Omental fat pad (tissue), 4 donors: ENCODE measurements around the gene MNAT1. TPM values are rescaled to one million over a fixed set of nuclear protein-coding genes. Genes with fewer than 3 reads are reported as not detected.

Experiments
- ATAC-seq: fragments of 150-250 bp; one replicate; pipeline ENCODE4 v1.9.1; 2016; ENCODE audit warnings: mild to moderate bottlenecking, moderate library complexity; ENCODE audit not compliant: low FRiP score
- DNase-seq: peaks from one replicate; pipeline ENCODE4 v3.0.0-alpha.2; 2019; ENCODE audit warnings: low spot score
- small RNA-seq: library from RNA; depleted of rRNA; stranded (forward); fragments of <200 nt; gene quantifications from one replicate; pipeline ENCODE3, GENCODE V24; 2016
- total RNA-seq, 4 donors: library from RNA; depleted of rRNA; stranded (reverse); fragments of >200 nt; gene quantifications; one replicate each; pipeline ENCODE4 v1.1.0, GENCODE V29; 2016
- TF ChIP-seq, protein P1 (sequence below), 3 donors: fragments of 450-650 bp; IDR thresholded peaks; one replicate each; pipeline ENCODE4 v1.5.1; 2016 to 2017; ENCODE audit warnings: antibody characterized with exemption in 3 of 3, mild to moderate bottlenecking in 3 of 3, moderate library complexity in 2 of 3

MNAT1 gene
- total RNA-seq, 4 donors from 2014 or later, result 20.4 to 35.4 (median 31.3) TPM

DNA sequence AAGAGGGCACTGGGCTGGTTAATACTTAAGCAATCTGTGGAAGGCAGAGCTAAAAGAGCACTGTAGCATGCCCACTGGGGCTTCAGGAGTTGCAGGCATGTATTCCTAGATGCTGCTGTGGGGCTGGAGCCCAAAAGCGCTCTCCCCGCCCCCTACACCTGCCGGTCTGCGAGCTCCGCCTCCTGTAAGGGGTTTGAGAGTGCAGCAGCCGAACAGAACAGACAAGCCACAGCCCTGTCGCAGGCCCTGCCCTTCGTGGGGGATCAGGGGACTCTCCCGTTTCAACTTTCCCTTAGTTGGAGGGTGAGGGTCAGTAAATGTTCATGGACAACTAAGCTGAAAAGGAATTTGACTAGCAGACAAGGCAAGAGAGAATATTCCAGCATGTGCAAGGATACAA, 264.1 kb downstream of the MNAT1 start:
- TF ChIP-seq, protein P1, sequence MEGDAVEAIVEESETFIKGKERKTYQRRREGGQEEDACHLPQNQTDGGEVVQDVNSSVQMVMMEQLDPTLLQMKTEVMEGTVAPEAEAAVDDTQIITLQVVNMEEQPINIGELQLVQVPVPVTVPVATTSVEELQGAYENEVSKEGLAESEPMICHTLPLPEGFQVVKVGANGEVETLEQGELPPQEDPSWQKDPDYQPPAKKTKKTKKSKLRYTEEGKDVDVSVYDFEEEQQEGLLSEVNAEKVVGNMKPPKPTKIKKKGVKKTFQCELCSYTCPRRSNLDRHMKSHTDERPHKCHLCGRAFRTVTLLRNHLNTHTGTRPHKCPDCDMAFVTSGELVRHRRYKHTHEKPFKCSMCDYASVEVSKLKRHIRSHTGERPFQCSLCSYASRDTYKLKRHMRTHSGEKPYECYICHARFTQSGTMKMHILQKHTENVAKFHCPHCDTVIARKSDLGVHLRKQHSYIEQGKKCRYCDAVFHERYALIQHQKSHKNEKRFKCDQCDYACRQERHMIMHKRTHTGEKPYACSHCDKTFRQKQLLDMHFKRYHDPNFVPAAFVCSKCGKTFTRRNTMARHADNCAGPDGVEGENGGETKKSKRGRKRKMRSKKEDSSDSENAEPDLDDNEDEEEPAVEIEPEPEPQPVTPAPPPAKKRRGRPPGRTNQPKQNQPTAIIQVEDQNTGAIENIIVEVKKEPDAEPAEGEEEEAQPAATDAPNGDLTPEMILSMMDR (IDR thresholded peaks at IDR 0.05), result no peak
- DNase-seq (no peak), ATAC-seq (no peak)

DNA sequence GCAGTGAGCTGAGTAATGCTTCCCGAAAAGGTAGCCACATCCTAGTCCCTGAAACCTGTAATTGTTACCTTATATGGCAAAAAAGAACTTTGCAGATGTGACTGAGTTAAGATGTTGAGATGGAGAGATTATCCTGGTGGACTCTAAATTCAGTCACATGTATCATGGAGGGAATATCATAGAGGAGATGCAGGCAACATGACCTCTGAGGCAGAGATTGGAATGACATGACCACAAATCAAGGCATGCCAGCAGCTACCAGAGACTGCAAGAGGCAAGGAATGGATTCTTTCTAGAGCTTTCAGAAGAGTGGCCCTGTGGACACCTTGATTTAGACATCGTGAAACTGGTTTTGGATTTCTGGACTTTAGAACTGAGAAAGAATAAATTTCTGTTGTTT, 265.0 kb downstream of the MNAT1 start:
- no peak for DNase-seq
- no peak for ATAC-seq
- TF ChIP-seq, protein P1 (IDR thresholded peaks at IDR 0.05), result no peak

DNA sequence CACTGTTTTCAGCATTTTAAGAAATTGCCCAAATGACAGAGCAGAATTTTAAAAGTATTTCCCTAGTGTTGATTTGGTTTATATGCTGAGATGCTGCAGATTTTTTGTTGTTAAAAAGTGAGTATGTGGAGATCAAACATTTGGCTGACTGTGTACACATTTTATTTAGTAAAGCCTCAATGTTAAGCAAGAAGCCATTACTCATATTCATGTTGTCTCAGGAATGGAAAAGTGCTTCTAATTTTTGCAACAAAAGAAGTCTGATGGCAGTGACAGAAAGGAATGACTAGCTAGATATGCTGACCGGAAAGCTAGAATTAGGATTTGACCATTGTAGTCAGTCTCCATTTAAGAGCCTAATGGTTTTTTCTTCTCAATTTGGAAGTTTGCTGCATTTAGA, 269.0 kb downstream of the MNAT1 start:
- ATAC-seq (no peak), DNase-seq (no peak)
- TF ChIP-seq, protein P1 (IDR thresholded peaks at IDR 0.05), result no peak

DNA sequence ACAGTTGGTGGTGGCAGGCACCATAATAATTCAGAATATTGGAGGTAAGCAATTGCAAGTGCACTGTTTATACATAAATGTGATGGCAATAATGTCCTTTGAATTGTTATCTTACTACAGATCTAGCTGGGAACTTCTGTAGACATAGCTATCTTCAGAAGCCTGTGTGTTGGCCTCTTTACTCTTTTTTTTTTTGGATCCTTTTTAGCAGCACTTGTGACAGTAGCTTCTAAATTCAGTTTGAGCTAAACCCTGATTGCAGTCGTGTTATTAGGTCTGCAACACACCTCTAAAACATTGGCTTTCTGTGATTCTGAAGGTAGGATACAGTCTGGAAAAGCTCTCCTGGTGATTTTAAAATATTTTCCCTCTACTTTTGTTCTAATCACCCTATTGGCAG, 285.0 kb downstream of the MNAT1 start:
- DNase-seq (no peak), ATAC-seq (no peak)
- TF ChIP-seq, protein P1 (IDR thresholded peaks at IDR 0.05), result no peak

Small RNAs within 50 kb of the gene (small RNA-seq; reads per million reads assigned to genes)
- gene RNU6-398P, result not detected

Other genes starting within 250 kb of the MNAT1 start
- gene C14orf39, start 248.7 kb upstream of the MNAT1 start, total RNA-seq, result not detected
- not detected for gene SIX6, start 225.6 kb upstream of the MNAT1 start, total RNA-seq
- 1 to 10 TPM in 3 of 4 donors, under 1 TPM in 1; 0.72 to 3.3 (median 1.0) TPM for gene SIX1, start 85.3 kb upstream of the MNAT1 start, total RNA-seq
- gene SIX4, start 10.4 kb upstream of the MNAT1 start, total RNA-seq, result 10 to 100 TPM in 1 of 4 donors, 1 to 10 TPM in 2, under 1 TPM in 1; 0.95 to 13.4 (median 3.0) TPM
- gene TRMT5, start 246.3 kb downstream of the MNAT1 start, total RNA-seq, result 10 to 100 TPM in 2 of 4 donors, 1 to 10 TPM in 2; 5.6 to 21.1 (median 13.3) TPM
- gene SLC38A6, start 246.5 kb downstream of the MNAT1 start, total RNA-seq, result 10 to 100 TPM; 20.9 to 33.3 (median 24.5) TPM